OCI-LY7 (cell line): ENCODE data around the gene TANC1. TPM values are rescaled to one million over a fixed set of nuclear protein-coding genes. Genes with fewer than 3 reads are reported as not detected.
A peak's percentile ranks its signal among the peaks of the same experiment; 100 is the strongest.

ENCODE experiments used
- BruUV-seq: library from RNA; stranded (reverse); fragments of 400-500 nt; replicated peaks from 2 replicates; lab custom pipeline; 2021; lab: Mats Ljungman, UMichigan
- CTCF ChIA-PET: fragments of 300-600 bp; sonication (Branson Sonifier 250); formaldehyde crosslinking; loops from one replicate; lab custom pipeline; 2022; ENCODE audit warnings: antibody characterized with exemption; ENCODE audit not compliant: unreplicated experiment; lab: Charles Lee
- POLR2A ChIA-PET: fragments of 300-600 bp; sonication (Branson Sonifier 250); formaldehyde crosslinking; loops from one replicate; lab custom pipeline; 2022; ENCODE audit warnings: antibody characterized with exemption; lab: Charles Lee
- DNase-seq: peaks from one replicate; pipeline ENCODE4 v3.0.0-alpha.2; 2015; ENCODE audit warnings: low spot score
- H2AFZ ChIP-seq: fragments of 200-600 bp; sonication (generic), shearing (Covaris generic); 2 replicates; pipeline ENCODE4 v1.6.1; 2014; ENCODE audit warnings: mild to moderate bottlenecking, antibody characterized with exemption, low read length, moderate library complexity
- H3K27ac ChIP-seq: fragments of 200-600 bp; sonication (generic); 2 replicates; pipeline ENCODE4 v1.5.1; 2014; ENCODE audit warnings: mixed run types, low read depth, mild to moderate bottlenecking, moderate library complexity, low read length, inconsistent platforms; ENCODE audit not compliant: poor library complexity, severe bottlenecking
- H3K36me3 ChIP-seq: fragments of 200-600 bp; sonication (generic); 2 replicates; pipeline ENCODE4 v1.6.1; 2014; ENCODE audit warnings: mild to moderate bottlenecking, antibody characterized with exemption, low read length, moderate library complexity, mixed read lengths; ENCODE audit not compliant: insufficient read depth
- H3K4me1 ChIP-seq: fragments of 200-600 bp; sonication (generic); 2 replicates; pipeline ENCODE4 v1.5.1; 2014; ENCODE audit warnings: mild to moderate bottlenecking, low read length; ENCODE audit not compliant: insufficient read depth, poor library complexity, severe bottlenecking
- H3K4me2 ChIP-seq: fragments of 200-600 bp; sonication (generic); 2 replicates; pipeline ENCODE4 v1.6.1; 2014; ENCODE audit warnings: mild to moderate bottlenecking, low read length
- H3K4me3 ChIP-seq: fragments of 200-600 bp; sonication (generic); 2 replicates; pipeline ENCODE4 v1.5.1; 2014; ENCODE audit warnings: mild to moderate bottlenecking, low read depth, low read length; ENCODE audit not compliant: poor library complexity, severe bottlenecking
- H3K79me2 ChIP-seq: fragments of 200-600 bp; sonication (generic); 2 replicates; pipeline ENCODE4 v1.6.1; 2016; ENCODE audit warnings: low read depth, mild to moderate bottlenecking, low read length, moderate library complexity, mixed read lengths; ENCODE audit not compliant: insufficient read depth
- H3K9me2 ChIP-seq: fragments of 200-600 bp; sonication (generic); 2 replicates; pipeline ENCODE4 v1.6.1; 2016; ENCODE audit warnings: mild to moderate bottlenecking, low read length, mixed read lengths; ENCODE audit not compliant: insufficient read depth
- H3K9me3 ChIP-seq: fragments of 200-600 bp; sonication (generic); 2 replicates; pipeline ENCODE4 v1.6.1; 2014; ENCODE audit warnings: mild to moderate bottlenecking, mixed run types, low read length, mixed read lengths
- H4K20me1 ChIP-seq: fragments of 200-600 bp; sonication (generic); 2 replicates; pipeline ENCODE4 v1.6.1; 2014; ENCODE audit warnings: mild to moderate bottlenecking, antibody characterized with exemption, low read length, moderate library complexity, mixed read lengths; ENCODE audit not compliant: insufficient read depth
- CTCF ChIP-seq: fragments of 200-600 bp; sonication (generic); conservative IDR thresholded peaks from 2 replicates; pipeline ENCODE4 v1.5.1; 2014; ENCODE audit warnings: mild to moderate bottlenecking, antibody characterized with exemption, low read length, moderate library complexity, mixed read lengths
- EZH2phosphoT487 ChIP-seq: fragments of 200-600 bp; sonication (generic); IDR thresholded peaks from 2 replicates; pipeline ENCODE4 v1.6.1; 2018; ENCODE audit warnings: low read depth, borderline replicate concordance, mild to moderate bottlenecking, mixed run types, antibody characterized with exemption, low read length, moderate library complexity, mixed read lengths
- intact Hi-C: fragments of 100-400 bp; cut with micrococcal nuclease; formaldehyde crosslinking; loops from one replicate; pipeline ENCODE4 v1.10.0; 2022; ENCODE audit not compliant: unreplicated experiment
- total RNA-seq, 2 experiments: library from RNA; depleted of rRNA in 1 of 2; stranded (reverse); fragments of >200 nt in 1 of 2; shearing (Covaris generic) in 1 of 2; gene quantifications; 2 replicates each; pipeline ENCODE4 v1.2.3, GENCODE V29; 2014 to 2022

The TANC1 gene
- total RNA-seq, 2 experiments from 2014 or later, result 0.04 TPM; not detected in 1

GRCh38 chr2:159091976-159092375 is 123.5 kb downstream of the TANC1 start:
- TF ChIP-seq CTCF, result no peak
- no peak for TF ChIP-seq EZH2phosphoT487
- Histone ChIP-seq H3K27ac (no peak overlapping the region), H3K4me1 (peaks cover 12% of the 10 kb centered on the region), H3K4me3 (no peak overlapping the region), H2AFZ (peak overlapping the region; percentile 41), H4K20me1 (no peaks in the 10 kb centered on the region), H3K9me2 (no peaks in the 10 kb centered on the region), H3K79me2 (no peaks in the 10 kb centered on the region), H3K9me3 (no peaks in the 10 kb centered on the region), H3K4me2 (peak overlapping the region; percentile 37; the same call in 1 of the 2 replicates), H3K36me3 (no peaks in the 10 kb centered on the region)
- ChIA-PET CTCF (no interaction called here), POLR2A (interaction anchor here (0.7 kb wide), 1 partner anchor 11 kb away, joined by 3 read pairs; no protein-coding TSS in a partner anchor)
- intact Hi-C loops, result no loop called here
- BruUV-seq, result no TSS peak
- DNase-seq, result peak; percentile 13

DNA sequence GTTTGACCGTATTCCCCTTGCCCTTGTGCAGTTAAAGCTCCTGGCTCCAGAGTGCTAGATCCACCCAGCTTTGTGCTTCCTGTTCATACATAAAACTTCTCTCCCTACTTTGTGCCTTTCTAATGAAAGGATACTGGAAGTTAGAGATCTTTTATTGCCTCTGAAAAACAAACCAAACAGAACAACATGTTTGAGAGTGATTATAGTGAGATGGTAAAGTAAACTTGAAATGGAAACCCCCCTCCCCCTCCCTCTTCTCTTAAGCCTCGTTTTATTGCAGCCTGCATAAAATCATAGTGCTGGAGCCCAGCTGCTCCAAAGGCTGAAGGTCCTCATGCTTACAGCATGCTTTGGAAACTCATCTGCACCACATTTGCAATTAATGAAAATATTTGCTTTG is 125.1 kb downstream of the TANC1 start:
- BruUV-seq, result no TSS peak
- no peak overlapping the region for H2AFZ ChIP-seq
- peaks cover 12% of the 10 kb centered on the region for H3K4me1 ChIP-seq
- no peaks in the 10 kb centered on the region for H3K9me2 ChIP-seq
- ChIA-PET POLR2A (interaction anchor here (0.6 kb wide), 1 partner anchor 551 kb away, joined by 3 read pairs; no protein-coding TSS in a partner anchor), CTCF (no interaction called here)
- no peaks in the 10 kb centered on the region for H3K36me3 ChIP-seq
- H3K4me3 ChIP-seq, result no peak overlapping the region
- no peaks in the 10 kb centered on the region for H3K79me2 ChIP-seq
- intact Hi-C loops, result no loop called here
- no peak overlapping the region for H3K27ac ChIP-seq
- no peak for TF ChIP-seq CTCF
- no peak for TF ChIP-seq EZH2phosphoT487
- no peak for DNase-seq
- H3K9me3 ChIP-seq, result no peaks in the 10 kb centered on the region
- no peak overlapping the region for H3K4me2 ChIP-seq
- no peaks in the 10 kb centered on the region for H4K20me1 ChIP-seq

DNA sequence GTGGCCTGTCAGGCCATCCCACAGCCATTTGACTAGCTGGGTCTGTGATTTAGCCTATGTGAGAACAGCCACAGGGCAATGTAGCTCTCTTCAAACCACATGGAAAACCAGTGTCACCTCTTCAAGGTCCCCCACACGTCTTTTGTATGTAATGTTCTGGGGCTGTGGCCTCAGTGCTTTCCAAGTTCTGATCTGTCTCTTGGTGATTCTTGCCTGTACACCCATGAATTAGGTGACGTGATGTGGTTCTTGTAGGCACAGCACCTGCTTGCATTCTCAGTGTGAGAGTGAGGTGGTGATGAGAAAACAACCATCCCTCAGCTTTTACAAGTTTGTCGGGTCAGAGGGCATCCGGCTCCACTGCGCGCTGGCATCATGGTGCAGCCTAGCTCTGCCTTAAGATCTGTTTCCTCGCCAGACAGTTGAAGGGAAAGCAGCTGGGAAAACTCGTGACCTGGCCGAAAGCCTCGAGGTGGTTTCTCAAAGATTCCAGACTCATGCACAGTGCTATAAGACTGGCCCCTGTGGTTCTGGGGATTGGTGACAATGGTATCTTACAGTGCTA is 125.8 kb downstream of the TANC1 start:
- POLR2A ChIA-PET, result no interaction called here
- Histone ChIP-seq H2AFZ (no peak overlapping the region), H3K4me1 (peaks cover 12% of the 10 kb centered on the region), H3K27ac (no peak overlapping the region), H3K36me3 (no peaks in the 10 kb centered on the region), H3K79me2 (no peaks in the 10 kb centered on the region), H4K20me1 (no peaks in the 10 kb centered on the region), H3K4me2 (no peak overlapping the region), H3K9me3 (no peaks in the 10 kb centered on the region), H3K9me2 (no peaks in the 10 kb centered on the region), H3K4me3 (no peak overlapping the region)
- no peak for DNase-seq
- no peak for TF ChIP-seq EZH2phosphoT487
- BruUV-seq, result no TSS peak
- CTCF ChIA-PET, result no interaction called here
- intact Hi-C loops, result no loop called here
